ENCODE measurements around the gene CNPY3.
"Not testable (repeated sequence)": the region's sequence is repeated elsewhere in the genome, so short reads cannot be mapped to it uniquely, and the experiment has no call there.

Gene CNPY3

DNA sequence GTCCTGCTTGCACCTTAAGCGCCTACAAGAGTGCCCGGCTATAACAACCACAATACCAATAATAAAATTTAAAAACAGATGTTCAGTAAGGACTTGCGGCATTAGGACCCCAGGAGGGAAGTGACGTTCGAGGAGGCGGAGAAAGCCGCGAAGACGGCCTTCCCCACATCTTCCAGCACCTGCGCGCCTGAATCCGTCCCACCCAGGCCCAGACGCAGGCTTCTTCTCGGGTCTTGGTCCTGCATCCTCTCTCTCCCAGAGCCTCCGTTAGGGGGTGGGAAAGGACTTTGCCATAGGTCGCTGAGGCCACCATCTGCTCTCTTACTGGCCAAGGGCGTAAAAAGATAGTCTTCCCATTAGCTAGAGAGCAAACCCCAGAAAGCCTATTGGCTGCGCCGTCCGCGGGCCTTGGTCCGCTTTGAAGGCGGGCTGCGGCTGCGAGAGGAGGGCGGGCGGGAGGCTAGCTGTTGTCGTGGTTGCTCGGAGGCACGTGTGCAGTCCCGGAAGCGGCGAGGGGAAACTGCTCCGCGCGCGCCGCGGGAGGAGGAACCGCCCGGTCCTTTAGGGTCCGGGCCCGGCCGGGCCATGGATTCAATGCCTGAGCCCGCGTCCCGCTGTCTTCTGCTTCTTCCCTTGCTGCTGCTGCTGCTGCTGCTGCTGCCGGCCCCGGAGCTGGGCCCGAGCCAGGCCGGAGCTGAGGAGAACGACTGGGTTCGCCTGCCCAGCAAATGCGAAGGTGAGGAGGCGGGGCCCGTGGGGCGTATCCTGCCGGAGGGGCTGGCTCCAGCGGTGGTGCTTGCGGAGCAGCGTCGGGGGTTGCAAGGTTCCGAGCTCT is at the start of gene CNPY3:
Gene CNPY3 (plus strand): TSS at position 495 of the 835 bp plus-strand sequence. CDS start 91 bp downstream, at position 586.
- peak; percentile 74 for DNase-seq (ENCODE audit: low read depth)

DNA sequence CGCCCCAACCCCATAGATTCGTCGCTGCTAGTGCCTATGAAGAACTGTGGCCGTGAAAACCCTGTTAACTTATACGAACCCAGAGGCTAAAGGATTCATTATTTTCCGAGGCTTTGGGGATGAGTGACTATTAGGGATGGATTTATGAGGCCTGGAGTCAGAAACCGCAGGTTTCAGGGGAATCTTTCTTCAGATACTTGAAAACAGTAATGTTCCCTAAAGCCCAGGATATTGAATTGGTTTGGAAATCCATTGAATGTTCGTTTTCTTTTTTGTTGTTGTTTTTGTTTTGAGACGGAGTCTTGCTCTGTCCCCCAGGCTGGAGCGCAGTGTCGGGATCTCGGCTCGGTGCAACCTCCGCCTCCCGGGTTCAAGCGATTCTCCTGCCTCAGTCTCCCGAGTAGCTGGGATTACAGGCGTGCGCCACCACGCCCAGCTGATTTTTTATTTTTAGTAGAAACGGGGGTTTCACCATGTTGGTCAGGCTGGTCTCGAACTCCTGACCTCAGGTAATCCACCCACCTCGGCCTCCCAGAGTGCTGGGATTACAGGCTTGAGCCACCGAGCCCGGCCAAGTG is 49.0 kb upstream of the CNPY3 start:
- DNase-seq (ENCODE audit: low read depth) = not testable (repeated sequence)

DNA sequence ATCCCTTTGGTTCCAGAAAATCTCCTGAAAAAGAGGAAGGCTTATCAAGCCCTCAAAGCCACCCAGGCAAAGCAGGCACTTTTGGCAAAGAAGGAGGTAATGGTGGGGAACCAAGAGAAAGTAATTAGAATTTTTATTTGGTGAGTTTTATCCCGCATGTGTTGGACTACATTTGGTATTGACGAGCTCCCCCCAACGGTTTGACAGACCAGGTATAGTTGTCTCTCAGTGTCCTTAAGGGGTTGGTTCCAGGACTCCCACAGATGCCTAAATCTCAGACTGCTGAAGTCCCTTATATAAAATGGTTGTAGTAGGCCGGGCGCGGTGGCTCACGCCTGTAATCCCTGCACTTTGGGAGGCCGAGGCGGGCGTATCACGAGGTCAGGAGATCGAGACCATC is 48.4 kb upstream of the CNPY3 start:
- not testable (repeated sequence) for DNase-seq (ENCODE audit: low read depth)

DNA sequence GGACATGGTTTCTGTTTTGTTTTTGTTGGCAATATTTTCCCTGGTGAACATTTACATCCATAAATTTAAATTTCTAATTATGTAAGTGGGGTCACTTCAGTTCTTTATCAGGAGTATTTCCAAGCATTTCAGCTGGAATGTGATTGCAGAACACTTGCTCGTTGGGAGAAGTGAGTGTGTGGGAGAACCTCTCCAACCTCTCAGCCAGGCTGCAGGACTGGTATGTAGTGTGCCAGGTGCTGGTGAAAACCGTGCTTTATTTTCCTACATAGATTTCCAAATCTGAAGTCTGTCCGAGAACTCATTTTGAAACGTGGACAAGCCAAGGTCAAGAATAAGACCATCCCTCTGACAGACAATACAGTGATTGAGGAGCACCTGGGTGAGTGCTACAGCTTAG is 43.6 kb upstream of the CNPY3 start:
- DNase-seq (ENCODE audit: low read depth) = no peak

DNA sequence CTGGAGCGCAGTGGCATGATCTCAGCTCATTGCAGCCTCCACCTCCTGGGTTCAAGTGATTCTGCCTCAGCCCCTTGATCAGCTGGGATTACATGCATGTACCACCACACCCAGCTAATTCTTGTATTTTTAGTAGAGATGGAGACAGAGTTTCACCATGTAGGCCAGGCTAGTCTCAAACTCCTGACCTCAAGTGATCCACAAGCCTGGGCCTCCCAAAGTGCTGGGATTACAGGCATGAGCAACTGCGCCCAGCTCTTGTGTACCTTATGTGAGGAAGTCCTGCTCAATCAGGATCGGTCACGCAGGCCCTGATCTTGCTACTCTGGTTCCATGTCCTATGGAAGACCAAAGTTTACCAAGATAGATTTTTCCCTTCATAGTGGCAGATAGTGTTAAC is 41.1 kb upstream of the CNPY3 start:
- DNase-seq (ENCODE audit: low read depth) = not testable (repeated sequence)

DNA sequence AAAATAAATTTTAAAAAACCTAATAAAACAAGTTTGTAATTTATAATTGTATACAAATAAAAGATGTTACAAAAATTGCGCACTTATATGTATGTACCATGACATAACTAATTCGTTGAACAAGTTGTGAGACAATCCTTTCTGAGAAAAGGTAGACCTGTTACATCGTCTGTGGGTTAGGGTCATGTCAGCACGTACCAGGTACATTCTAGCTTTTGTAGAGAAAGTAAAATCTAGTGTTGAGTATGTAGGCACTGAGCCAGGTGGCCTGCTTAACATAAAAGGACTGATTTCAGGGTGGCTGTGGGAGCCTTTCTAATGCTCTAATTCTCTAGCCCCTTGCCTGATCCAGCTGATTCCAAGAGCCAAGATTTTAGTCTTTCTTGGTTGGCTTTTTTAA is 39.5 kb upstream of the CNPY3 start:
- DNase-seq (ENCODE audit: low read depth) = no peak

DNA sequence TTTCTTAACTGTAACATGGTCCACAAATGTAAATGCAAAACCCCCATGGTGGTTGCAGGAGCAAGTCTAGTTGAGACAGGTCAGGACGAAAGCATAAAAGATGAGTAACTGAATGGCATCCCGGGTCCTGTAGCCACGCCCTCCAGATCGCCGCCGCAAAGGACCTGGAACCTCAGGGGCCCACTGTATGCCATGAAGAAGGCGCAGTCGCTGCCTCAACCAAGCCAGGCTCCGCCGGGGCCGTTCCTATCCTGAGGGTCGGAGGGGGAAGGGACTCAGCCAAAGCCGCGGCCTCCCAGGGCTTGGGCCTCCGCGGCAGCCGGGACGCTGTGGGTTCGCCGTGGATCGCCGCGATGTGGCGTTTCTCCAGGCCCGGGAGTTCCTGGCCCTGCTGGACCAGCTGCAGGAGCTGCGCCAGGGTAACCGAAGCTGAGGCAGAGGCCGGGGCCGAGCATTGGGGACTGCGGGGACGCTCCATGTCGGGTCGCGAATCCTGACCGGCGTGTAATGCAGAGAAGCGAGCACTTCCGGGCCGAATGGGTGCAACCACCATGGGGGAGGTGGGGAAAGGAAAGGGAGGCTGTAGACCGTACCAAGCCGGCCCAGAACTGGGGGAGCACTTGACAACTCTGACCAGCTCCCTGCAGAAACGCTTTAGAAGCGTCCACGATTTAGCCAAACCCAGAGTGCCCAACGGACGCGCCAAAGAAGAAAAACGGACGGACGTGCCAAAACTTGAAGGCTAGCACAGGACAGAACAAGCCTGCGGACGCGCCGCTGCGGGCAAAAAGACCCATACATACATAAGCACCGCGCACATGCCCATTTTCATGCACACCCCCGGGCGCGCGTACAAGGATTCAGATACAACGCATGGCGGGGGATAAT is 38.7 kb upstream of the CNPY3 start:
- DNase-seq (ENCODE audit: low read depth) = peak; percentile 70

DNA sequence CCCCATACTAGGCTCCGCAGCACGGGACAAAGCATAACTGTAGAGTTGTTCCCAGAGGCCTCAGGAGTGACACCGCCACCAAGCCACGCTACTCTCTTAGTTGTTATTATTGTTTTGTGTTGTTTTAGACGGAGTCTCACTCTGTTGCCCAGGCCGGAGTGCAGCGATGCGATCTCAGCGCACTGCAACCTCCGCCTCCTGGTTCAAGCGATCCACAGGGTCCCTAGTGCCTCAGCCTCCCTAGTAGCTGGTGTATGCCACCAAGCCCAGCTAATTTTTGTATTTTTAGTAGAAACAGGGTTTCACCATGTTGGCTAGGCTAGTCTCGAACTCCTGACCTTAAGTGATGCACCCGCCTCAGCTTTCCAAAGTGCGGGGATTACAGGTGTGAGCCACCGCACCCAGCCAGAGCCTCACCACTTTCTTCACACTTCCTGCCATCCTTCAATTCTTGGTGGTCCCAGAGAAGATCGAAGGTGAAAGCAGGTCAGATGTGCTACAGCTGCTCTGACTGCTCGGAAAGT is 38.0 kb upstream of the CNPY3 start:
- no peak for DNase-seq (ENCODE audit: low read depth)

DNA sequence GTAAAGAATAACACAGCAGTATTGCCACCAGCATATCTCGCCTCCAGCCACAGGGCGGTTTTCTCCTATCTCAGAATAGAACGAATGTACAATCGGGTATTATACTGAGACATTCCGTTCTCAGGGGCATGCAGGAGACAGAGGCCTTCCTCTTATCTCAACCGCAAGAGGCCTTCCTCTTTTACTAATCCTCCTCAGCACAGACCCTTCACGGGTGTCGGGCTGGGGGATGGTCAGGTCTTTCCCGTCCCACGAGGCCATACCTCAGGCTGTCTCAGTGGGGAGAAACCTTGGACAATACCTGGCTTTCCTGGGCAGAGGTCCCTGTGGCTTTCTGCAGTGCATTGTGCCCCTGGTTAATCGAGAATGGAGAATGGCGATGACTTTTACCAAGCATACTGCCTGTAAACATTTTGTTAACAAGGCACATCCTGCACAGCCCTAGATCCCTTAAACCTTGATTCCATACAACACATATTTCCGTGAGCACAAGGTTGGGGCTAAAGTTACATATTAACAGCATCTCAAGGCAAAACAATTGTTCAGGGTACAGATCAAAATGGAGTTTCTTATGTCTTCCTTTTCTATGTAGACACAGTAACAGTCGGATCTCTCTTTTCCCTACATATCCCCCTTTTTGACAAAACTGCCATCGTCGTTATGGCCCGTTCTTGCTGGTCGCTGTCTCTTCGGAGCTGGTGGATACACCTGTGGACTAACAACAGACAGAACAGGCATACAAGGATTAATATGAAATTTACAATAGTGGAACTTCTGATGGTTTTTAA is 35.0 kb upstream of the CNPY3 start:
- not testable (repeated sequence) for DNase-seq (ENCODE audit: low read depth)

DNA sequence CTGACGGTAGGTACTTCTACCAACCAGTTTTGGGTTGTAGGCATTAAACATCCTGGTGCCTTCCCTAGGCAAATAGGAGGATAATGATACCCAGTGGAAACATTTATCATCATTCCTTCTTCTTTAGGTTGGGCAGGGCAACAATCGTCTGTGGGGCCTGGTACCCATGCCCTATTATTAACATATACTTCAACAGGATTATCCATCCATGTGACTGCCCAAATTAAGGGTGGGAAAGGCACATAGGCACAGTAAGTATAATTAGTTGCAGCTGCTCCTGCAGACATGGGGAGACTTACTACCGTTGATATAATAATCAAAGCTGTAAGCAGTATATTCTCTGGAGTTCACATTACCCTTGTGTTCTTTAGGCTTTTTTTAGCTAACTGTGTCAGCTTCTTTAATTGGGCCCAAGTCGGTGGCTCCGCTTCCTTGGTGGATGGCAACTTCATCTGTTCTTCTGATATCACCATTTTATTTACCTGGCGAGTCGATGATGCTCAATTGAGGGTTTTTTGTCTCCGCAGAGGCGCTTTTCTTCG is 33.0 kb upstream of the CNPY3 start:
- no peak for DNase-seq (ENCODE audit: low read depth)

DNA sequence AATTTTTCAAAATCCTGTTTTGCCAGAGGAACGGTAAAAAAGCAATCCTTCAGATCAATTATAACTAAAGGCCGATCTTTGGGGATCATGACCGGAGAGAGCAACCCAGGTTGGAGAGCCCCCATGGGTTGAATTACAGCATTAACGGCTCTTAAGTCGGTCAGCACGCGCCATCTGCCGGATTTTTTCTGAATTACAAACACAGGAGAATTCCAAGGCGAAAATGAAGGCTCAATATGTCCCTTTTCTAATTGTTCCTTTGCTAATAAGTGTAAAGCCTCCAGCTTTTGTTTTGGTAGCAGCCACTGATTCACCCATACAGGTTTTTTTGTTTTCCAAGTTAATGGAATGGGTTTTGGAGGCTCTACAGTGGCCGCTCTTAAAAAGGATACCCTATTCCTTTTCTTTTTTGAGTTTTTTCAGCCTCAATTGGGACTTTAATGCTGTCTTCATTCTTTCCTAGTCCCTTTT is 30.4 kb upstream of the CNPY3 start:
- peak; percentile 31 for DNase-seq (ENCODE audit: low read depth)

DNA sequence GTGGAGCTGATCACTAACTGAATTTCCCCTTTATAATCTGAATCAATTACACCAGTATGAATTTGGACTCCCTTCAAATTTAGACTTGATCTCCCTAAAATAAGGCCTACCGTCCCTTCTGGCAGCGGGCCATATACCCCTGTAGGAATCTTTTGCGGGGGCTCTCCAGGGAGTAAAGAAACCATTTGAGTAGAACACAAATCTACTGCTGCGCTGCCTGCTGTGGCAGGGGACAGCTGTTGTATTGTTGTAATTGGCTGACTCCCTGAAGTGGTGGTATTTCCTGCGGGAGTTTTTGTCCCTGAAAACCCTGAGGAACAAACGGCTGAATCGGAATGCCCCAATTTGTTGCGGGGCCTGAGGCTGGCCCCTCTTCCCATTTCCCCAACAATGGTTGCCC is 29.4 kb upstream of the CNPY3 start:
- no peak for DNase-seq (ENCODE audit: low read depth)

DNA sequence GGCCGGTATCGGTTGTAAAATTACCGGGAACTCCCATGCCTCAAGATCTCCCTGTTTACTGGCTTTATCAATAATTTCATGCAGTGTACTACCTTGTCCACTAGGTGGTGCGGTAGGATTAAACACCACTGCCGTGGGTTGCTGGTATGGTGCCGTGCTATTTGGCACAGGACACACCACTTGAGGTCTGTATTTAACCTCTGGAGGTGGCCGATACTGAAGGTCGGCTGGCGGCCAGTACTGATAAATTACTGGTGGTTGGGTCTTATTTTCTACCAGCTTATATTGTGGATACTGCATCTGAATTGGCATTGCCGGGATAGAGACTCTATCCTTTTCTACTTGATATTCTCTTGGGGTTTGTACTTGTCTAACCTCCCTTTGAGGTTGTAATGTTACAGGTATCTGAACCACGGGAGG is 27.7 kb upstream of the CNPY3 start:
- no peak for DNase-seq (ENCODE audit: low read depth)

DNA sequence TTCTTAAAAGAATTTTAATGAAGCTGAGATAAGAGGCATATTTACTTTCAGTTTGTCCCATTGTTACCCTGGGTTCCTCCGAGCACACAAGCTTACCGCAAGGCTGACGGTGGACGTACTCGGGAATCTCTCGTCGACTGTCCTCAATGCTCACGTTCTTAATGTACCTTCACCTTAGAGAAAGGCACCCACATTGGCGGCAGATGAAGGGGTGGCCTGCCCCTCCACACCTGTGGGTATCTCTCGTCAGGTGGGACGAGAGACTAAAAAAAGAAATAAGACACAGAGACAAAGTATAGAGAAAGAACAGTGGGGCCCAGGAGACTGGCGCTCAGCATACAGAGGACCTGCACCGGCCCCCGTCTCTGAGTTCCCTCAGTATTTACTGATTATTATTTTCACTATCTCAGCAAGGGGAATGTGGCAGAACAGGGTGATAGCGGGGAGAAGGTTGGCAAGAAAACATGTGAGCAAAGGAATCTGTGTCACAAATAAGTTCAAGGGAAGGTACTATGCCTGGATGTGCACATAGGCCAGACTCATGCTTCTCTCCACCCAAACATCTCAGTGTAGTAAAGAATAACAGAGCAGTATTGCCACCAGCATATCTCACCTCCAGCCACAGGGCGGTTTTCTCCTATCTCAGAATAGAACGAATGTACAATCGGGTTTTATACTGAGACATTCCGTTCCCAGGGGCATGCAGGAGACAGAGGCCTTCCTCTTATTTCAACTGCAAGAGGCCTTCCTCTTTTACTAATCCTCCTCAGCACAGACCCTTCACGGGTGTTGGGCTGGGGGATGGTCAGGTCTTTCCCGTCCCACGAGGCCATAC is 26.6 kb upstream of the CNPY3 start:
- not testable (repeated sequence) for DNase-seq (ENCODE audit: low read depth)

DNA sequence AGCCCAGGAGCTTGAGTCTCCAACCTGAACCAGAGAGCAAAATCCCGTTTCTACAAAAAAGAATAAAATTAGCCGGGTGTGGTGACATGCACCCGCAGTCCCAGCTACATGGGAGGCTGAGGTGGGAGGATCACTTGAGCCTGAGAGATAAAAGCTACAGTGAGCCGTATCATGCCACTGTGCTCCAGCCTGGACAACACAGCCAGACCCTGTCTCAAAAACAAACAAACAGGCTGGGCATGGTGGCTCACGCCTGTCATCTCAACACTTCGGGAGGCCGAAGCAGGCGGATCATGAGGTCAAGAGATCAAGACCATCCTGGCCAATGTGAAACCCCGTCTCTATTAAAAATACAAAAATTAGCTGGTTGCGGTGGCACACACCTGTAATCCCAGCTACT is 24.8 kb upstream of the CNPY3 start:
- no peak for DNase-seq (ENCODE audit: low read depth)

DNA sequence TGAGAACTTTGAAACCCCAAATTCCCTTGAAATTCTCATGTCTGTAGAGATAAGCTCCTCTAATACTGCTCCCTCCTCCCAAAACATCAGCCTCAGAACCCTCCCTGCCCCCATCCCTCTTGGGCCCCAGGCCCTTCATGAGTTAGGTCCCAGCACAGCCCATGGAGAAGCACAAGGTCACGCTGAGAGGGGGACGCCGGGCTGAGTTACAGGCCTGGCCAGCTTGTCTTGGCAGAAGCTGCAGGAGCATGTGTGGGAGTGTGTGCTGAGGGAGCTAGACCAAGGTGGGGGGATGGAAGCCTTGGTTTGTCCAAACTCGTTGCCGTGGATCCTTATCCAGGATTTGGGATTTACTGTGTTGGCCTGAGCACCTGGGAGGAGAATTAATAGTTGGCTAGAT is 21.9 kb upstream of the CNPY3 start:
- no peak for DNase-seq (ENCODE audit: low read depth)

DNA sequence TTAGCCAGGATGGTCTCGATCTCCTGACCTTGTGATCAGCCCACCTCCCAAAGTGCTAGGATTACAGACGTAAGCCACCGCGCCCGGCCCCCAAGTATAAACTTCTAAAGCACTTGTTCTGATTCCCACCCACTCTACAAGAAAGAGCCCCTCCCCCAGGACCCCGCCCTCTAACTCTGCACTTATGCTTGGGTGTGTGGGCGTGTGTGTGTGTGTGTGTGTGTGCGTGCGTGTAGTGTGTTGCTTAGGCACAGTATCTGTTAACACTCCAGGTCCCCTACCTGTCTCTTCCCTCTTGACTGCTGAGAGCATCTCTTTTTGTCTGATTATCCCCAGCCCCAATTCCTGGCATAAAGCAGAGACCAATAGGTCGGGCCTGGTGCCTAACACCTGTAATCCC is 19.4 kb upstream of the CNPY3 start:
- DNase-seq (ENCODE audit: low read depth) = no peak

DNA sequence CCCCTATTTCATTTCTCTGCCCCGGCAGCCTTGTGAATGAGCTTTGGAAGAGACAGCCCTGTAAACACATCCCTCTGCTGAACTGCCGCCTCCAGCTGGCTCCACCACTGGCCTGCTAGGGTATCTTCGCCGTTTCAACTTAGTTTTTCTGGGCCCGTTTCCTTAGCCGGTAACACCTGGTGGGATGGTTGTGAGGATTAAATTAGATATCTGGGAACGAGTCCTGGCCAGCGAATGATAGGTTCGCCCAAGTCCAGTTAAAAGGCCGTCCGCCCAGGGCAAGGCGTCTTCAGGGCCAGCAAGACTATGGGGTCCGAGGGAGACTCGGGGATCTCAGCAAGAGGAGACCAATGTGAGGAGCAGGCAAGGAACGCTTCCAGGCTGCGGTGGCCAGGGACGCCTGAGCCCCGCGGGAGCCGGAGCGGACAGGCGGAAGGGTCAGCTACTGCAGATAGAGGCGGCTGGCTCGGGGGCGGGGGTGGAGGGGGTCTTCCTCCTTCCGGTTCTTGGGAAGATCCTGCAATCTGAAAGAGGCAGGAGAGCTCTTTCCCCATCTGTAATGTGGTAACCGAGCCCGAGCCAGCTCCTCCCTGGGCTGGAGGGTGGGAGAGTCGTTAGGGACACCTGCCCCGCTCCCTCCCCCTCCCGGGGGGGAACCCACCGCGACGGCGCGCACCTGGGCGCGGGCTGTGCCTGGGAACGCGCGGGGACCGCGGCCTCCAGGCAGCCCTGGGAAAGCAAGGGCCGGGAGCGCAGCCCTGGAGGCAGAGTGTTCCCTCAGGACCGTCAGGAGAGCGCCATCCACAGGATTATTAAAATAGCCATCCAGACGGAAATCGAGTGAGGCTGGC is 17.9 kb upstream of the CNPY3 start:
- no peak for DNase-seq (ENCODE audit: low read depth)

DNA sequence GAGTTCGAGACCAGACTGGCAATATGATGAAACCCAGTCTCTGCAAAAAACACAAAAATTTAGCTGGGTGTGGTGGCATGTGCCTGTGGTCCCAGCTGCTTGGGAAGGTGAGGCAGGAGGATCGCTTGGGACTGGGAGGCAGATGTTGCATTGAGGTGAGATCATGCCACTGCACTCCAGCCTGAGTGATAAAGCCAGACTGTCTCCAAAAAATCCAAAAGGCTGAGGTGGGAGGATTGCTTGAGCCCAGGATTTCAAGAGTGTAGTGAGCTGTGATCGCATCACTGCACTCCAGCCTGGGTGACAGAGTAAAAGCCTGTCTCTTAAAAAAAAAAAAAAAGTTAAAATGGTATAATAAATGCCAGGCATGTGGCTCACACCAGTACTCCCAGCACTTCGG is 14.7 kb upstream of the CNPY3 start:
- no peak for DNase-seq (ENCODE audit: low read depth)
